AML-193 (cell line): ENCODE measurements around the gene OR8B3.
"Not testable (repeated sequence)": the region's sequence is repeated elsewhere in the genome, so short reads cannot be mapped to it uniquely, and the experiment has no call there.

Source experiments
- DNase-seq, 2 experiments: peaks; one replicate each; lab custom pipeline; 2025; lab: John Stamatoyannopoulos, UW

OR8B3 gene

DNA sequence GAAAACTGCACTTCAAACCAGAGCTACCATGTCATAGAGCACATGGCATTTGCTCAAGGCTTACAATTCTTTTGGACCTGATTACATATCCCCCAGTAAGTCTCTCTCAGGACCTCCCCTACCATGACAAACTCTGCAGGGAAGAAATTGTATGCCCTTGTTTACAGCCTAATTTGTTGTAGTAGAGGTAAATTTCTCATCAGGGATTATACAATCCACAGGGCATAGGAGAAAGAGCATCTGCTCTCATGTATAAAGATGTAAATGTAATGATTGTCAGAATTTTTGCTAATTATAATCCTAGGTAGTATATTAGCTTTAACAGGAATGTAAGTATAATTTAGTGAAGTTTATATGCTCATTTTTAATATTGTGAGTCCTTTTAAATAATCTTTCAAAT, at the start of gene OR8B3:
OR8B3 (minus strand) TSS at position 101 of the 400 bp plus-strand sequence. CDS start 1,673 bp downstream, outside the sequence.
- DNase-seq: no peak

GRCh38 chr11:124446916-124447315, 48.1 kb upstream of the OR8B3 start:
- DNase-seq: no peak

DNA sequence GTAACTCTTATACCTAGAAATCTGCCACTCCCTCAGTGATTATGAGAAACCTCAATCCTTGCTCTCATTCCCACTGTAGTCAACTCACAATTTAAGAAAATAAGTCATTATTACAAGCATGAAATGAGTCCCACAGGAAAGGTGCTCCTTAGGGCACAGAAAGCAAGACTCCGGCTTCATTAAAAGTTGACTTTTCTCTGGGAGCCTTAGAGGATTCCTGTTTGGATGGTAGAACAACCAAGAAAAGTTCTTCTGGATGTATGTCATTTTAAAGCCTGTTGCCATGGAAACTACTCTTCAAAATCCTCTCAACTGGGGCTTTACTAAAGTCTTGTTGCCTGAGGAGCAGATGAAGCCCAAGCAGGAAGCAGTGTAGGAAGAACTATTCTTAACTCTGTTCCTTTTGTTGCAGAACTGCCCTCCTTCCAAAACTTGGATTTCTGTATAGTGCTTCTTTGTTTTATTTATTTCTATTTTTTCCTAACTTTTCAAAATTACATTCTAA, 46.9 kb upstream of the OR8B3 start, which contains the start of gene OR8B8:
OR8B8 (minus strand) TSS at position 51 of the 505 bp plus-strand sequence. CDS start 4,611 bp downstream, outside the sequence.
- DNase-seq: no peak

DNA sequence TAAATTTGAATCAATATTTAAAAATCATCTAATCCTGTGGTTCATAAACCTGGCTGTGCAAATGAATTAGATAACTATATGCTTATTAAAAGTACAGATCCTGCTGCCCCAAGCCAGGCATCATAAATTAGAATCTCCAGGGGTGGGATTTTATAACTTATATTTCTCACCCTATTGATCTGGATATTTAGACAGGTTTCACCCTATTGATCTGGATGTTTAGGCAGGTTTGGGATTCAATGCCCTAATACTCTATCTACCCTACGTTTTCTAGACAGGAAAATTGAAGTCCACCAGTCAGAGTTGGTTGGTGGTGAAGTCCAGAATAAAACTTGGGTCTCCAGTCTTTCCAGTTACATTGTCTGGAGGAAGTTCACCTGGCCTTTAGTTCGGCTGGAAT, 44.0 kb upstream of the OR8B3 start:
- no peak for DNase-seq

DNA sequence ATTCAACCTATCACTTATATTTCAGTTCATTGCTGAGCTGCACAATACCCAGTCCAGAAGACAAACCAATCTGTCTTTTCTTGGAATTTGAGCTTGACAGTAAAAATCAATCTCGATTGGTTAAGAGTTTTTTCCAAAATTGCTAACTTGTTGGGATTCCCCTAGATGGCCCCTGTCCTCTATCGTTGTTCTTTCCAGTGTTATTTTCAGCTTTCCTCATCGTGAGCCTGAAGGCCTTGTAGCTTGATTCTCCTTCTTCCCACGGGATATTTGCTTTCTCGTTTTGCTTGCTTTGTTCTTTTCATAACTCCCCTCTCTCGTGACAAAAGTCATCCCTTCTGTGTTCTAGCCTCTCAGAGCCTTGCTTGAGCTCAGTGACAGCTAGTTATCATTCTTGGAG, 43.6 kb upstream of the OR8B3 start:
- no peak for DNase-seq

- DNase-seq: no peak
Measured at GRCh38 chr11:124441519-124441918, 42.7 kb upstream of the OR8B3 start.

DNA sequence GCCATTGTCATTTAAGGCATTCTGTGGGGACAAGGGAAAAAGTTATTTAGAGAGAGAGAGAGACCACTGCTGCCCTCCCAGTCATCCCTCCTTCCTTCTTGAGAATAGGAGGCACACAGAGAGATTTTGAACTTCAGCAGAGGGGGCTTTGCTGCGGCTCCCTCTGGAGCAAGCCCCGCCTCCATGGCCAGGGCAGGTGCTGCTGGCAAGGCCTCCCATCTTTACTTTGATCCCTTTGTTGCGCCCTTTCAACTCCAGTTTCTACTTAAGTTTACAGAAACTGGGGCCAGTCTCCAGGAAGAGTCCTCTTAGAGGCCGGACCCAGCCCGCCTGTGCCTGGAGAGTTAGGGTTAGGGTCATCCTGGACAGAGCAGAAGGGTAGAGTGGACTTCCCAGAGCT, 42.3 kb upstream of the OR8B3 start:
- no peak for DNase-seq

DNA sequence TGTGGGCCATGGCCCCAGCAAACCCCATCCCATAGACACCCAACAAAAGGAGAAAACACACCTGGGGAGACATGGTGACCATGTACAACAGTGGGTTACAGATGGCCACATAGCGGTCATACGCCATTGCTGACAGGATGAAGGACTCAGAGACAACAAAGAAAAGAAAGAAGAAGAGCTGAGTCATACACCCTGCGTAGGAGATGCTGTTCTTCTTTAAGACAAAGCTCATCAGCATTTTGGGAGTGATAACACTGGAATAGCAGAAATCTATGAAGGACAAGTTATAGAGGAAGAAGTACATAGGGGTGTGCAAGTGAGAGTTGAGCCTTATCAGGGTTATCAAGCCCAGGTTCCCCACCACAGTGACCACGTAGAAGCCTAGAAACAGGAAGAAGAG, 41.8 kb upstream of the OR8B3 start:
- no peak for DNase-seq

- no peak for DNase-seq
Measured at GRCh38 chr11:124434699-124435098, 35.9 kb upstream of the OR8B3 start.

DNA sequence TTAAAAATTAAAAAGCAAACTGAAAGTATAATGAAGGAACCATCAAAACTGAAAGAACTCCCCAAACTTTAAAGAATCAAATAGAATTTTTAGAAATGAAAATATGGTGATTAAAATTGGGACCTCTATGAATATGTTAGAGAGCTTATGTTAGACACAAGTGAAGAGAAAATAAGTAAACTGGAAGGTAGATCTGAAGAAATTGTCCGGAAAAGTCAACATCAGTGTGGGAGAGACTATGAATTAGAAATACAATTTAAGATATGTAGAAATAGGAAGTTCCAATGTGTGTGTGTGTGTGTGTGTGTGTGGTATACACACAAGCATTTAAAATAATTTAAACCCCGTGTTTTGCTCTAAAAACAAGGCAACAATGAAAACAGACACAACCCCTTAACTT, 30.8 kb upstream of the OR8B3 start:
- DNase-seq: no peak

- no peak for DNase-seq
Measured at GRCh38 chr11:124424384-124424921, 25.6 kb upstream of the OR8B3 start, which contains the start of gene OR8B4. Gene OR8B4, minus strand, starts transcription at chr11:124424871. Its CDS starts 0 bp downstream, at chr11:124424871.

DNA sequence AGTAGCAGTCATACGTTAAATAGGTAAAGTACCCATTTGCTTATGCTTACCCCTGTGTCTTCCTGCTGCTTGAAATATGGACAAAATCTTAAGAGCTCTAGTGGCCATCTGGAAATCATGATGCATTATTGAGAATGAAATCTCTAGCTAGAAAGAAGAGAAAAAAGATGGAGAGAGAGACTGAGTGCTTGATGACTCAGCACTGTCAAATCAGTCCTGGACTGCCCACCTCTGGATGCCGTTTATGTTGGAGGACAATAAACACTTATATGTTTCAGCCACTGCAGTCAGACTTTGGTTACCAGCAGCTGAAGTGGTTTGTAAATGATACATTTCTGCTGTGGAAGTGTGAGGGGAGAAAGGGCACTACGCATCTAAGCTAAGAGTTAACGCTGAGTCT, 22.2 kb upstream of the OR8B3 start:
- DNase-seq: no peak

GRCh38 chr11:124415356-124415923, 16.6 kb upstream of the OR8B3 start:
- DNase-seq: peak; percentile 26 to 43

- DNase-seq: no peak
Measured at GRCh38 chr11:124409906-124410305, 11.1 kb upstream of the OR8B3 start.

DNA sequence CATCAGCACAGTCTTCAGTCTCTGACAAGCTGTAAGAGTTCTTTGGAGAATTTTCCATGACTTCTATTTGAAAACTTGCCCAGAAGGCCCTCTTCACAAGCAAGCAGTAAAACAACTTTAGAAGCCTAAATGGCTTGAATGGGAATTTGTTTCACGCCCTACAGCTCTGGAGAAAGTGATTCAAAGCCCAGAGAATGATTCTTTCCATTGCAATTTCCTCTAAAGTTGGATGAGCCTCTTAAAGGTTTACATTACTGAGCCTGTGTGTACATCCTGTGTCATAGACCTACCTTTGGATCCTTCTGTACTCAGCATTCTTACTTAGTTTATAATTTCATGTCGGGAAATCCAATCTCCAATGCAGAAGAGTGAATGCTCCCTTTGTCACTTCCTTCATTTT, 6.8 kb upstream of the OR8B3 start:
- no peak for DNase-seq

DNA sequence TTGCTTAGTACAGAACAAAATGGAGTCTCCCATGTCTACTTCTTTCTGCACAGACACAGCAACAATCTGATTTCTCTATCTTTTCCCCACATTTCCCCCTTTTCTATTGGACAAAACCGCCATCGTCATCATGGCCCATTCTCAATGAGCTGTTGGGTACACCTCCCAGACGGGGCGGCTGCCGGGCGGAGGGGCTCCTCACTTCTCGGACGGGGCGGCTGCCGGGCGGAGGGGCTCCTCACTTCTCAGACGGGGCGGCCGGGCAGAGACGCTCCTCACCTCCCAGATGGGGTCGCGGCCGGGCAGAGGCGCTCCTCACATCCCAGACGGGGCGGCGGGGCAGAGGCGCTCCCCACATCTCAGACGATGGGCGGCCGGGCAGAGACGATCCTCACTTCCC, 4.4 kb upstream of the OR8B3 start:
- DNase-seq: not testable (repeated sequence)

GRCh38 chr11:124402326-124402922, 3.6 kb upstream of the OR8B3 start:
- peak; percentile 54 to 60 for DNase-seq

- not testable (repeated sequence) for DNase-seq
Measured at GRCh38 chr11:124396847-124397246, 2.0 kb downstream of the OR8B3 start.

DNA sequence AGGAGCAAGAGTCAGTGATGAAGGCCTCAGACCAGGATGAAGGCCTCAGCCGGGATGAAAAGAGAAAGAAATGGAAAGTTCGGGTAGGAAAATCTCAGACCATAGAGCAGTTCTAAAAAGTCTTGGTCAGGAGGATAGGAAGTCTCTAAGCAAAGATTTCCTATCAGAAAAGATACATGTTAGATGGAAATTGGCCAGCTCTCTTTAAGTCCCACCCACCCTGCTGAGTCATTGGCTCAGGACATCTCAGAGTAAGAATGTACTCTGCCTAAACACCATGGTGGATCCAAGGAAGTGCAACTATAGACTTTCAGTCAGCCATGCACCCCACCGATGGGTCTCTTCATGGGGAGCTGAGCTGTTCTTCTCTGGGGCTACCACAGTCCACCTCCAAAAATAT, 4.4 kb downstream of the OR8B3 start:
- DNase-seq: no peak

GRCh38 chr11:124384399-124384798, 14.4 kb downstream of the OR8B3 start, which contains the start of gene OR8B2:
Gene OR8B2, minus strand, starts transcription at chr11:124384499. Its CDS starts 1,156 bp downstream, at chr11:124383343.
- DNase-seq: no peak

DNA sequence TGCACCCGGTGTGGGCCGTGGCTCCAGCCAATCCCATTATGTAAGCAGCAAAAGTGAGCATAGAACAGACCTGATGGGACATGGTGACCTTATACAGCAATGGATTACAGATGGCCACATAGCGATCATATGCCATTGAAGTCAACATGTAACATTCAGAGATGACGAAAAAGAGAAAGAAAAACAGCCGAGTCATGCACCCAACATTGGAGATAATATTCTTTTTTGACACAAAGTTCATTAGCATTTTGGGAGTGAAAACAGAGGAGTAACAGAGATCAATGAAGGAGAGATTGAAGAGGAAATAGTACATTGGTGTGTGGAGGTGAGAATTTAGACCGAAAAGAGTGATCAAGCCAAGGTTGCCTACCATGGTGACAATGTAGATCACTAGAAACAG, 16.0 kb downstream of the OR8B3 start:
- not testable (repeated sequence) for DNase-seq

GRCh38 chr11:124380585-124380984, 18.2 kb downstream of the OR8B3 start:
- DNase-seq: no peak

- no peak for DNase-seq
Measured at GRCh38 chr11:124376280-124376679, 22.5 kb downstream of the OR8B3 start.
